Lower leg skin (tissue), 3 donors: ENCODE data around the gene CCL16.

ENCODE experiments used
- POLR2A ChIP-seq, 2 donors: fragments of 450-650 bp; IDR thresholded peaks; one replicate each; pipeline ENCODE4 v1.6.1; 2016 to 2017; ENCODE audit warnings: antibody characterized with exemption in 2 of 2, mild to moderate bottlenecking in 1 of 2, moderate library complexity in 1 of 2
- TF ChIP-seq, protein P1 (sequence below), 3 donors: fragments of 450-650 bp; IDR thresholded peaks; one replicate each; pipeline ENCODE4 v1.5.1; 2016; ENCODE audit warnings: antibody characterized with exemption in 3 of 3, mild to moderate bottlenecking in 3 of 3, moderate library complexity in 2 of 3

DNA sequence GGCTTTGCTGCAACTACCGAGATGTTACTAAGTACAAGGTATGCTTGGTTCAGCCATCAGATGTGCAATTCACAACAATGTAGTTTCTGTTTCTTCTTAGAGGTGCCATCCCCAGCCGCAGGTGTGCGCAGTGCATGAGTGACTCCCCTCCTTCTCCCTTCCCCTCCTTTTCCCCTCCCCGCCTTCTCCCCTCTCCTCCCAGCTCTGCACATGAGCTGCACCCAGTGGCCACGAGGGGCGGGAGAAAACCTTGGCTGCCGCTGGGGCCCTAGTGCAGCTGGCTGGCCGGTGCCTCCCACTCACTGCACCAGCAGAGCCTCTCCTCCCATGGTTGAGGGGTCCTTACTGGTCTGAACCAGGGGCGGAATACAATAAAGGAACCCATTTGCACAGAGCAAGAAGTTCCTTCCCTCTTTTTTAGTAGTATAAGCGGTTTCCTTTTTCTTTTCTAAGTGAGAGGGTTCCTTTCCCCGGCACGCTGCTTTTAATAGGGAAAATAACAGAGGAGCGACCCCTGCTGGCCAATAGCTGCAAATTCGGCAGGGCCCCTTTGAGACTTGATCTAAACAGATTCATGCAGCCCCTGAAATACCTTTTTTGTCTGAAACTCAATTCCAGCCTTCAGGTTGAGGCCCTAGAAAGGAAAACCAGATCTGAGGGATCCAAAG lies 27.8 kb upstream of the CCL16 start:
- TF ChIP-seq, protein P1, sequence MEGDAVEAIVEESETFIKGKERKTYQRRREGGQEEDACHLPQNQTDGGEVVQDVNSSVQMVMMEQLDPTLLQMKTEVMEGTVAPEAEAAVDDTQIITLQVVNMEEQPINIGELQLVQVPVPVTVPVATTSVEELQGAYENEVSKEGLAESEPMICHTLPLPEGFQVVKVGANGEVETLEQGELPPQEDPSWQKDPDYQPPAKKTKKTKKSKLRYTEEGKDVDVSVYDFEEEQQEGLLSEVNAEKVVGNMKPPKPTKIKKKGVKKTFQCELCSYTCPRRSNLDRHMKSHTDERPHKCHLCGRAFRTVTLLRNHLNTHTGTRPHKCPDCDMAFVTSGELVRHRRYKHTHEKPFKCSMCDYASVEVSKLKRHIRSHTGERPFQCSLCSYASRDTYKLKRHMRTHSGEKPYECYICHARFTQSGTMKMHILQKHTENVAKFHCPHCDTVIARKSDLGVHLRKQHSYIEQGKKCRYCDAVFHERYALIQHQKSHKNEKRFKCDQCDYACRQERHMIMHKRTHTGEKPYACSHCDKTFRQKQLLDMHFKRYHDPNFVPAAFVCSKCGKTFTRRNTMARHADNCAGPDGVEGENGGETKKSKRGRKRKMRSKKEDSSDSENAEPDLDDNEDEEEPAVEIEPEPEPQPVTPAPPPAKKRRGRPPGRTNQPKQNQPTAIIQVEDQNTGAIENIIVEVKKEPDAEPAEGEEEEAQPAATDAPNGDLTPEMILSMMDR (IDR thresholded peaks at IDR 0.05), result no peak
- TF ChIP-seq POLR2A (IDR thresholded peaks at IDR 0.05), result no peak
